Keratinocyte (primary cell): Measurements from ENCODE around the gene TRAF1. TPM values are rescaled to one million over a fixed set of nuclear protein-coding genes. Genes with fewer than 3 reads are reported as not detected.

Experiments used
- DNase-seq: peaks from one replicate; pipeline ENCODE4 v3.0.0-alpha.2; 2011; ENCODE audit warnings: low read depth, missing footprints, low spot score
- FAIRE-seq: peaks from 2 replicates; lab custom pipeline; 2011; peaks lifted over from hg19 to GRCh38; lab: Jason Lieb, UNC
- H2AFZ ChIP-seq: 2 replicates; pipeline ENCODE4 v1.6.0; 2012; ENCODE audit warnings: low read length, control low read depth, inconsistent platforms; ENCODE audit not compliant: control insufficient read depth
- H3K27ac ChIP-seq: 2 replicates; pipeline ENCODE4 v1.5.1; 2011; ENCODE audit warnings: low read length; ENCODE audit not compliant: control insufficient read depth, insufficient read depth
- H3K27me3 ChIP-seq: 3 replicates; pipeline ENCODE4 v1.6.0; 2011; ENCODE audit warnings: low read length; ENCODE audit not compliant: control insufficient read depth, insufficient read depth; ENCODE audit errors: extremely low read depth
- H3K36me3 ChIP-seq, 2 experiments: 2 replicates in 1 of 2; 3 replicates in 1 of 2; pipeline ENCODE4 v1.5.1; 2011; ENCODE audit warnings: low read length in 2 of 2, mild to moderate bottlenecking in 1 of 2; ENCODE audit not compliant: control insufficient read depth in 2 of 2, insufficient read depth in 2 of 2; ENCODE audit errors: extremely low read depth in 1 of 2
- H3K4me1 ChIP-seq: 3 replicates; pipeline ENCODE4 v1.5.1; 2011; ENCODE audit warnings: low read length; ENCODE audit not compliant: control insufficient read depth, insufficient read depth; ENCODE audit errors: extremely low read depth
- H3K4me2 ChIP-seq: 3 replicates; pipeline ENCODE4 v1.6.0; 2011; ENCODE audit warnings: low read depth, low read length; ENCODE audit not compliant: control insufficient read depth, insufficient read depth; ENCODE audit errors: extremely low read depth
- H3K4me3 ChIP-seq, 3 experiments: fragments of 200-600 bp in 1 of 3; sonication (generic) in 1 of 3; 2 replicates in 2 of 3; 3 replicates in 1 of 3; pipeline ENCODE4 v1.5.1; 2011 to 2016; ENCODE audit warnings: low read length in 3 of 3, mild to moderate bottlenecking in 3 of 3, control low read depth in 2 of 3, inconsistent platforms in 1 of 3, low read depth in 1 of 3, mixed read lengths in 1 of 3, mixed run types in 1 of 3, moderate library complexity in 1 of 3; ENCODE audit not compliant: control insufficient read depth in 2 of 3, insufficient read depth in 2 of 3; ENCODE audit errors: extremely low read depth in 1 of 3
- H3K79me2 ChIP-seq: 2 replicates; pipeline ENCODE4 v1.6.0; 2012; ENCODE audit warnings: low read length; ENCODE audit not compliant: control insufficient read depth, insufficient read depth
- H3K9ac ChIP-seq: 3 replicates; pipeline ENCODE4 v1.6.0; 2011; ENCODE audit warnings: low read length; ENCODE audit not compliant: control insufficient read depth, insufficient read depth; ENCODE audit errors: extremely low read depth
- H3K9me1 ChIP-seq: 3 replicates; pipeline ENCODE4 v1.6.0; 2011; ENCODE audit warnings: low read length; ENCODE audit not compliant: control insufficient read depth, insufficient read depth; ENCODE audit errors: extremely low read depth
- H3K9me3 ChIP-seq: 2 replicates; pipeline ENCODE4 v1.5.1; 2012; ENCODE audit warnings: low read depth, low read length; ENCODE audit not compliant: control insufficient read depth
- H4K20me1 ChIP-seq: 3 replicates; pipeline ENCODE4 v1.6.0; 2011; ENCODE audit warnings: low read length; ENCODE audit not compliant: control insufficient read depth, insufficient read depth; ENCODE audit errors: extremely low read depth
- EZH2 ChIP-seq: IDR thresholded peaks from one replicate; pipeline ENCODE4 v1.6.1; 2012; ENCODE audit warnings: inconsistent platforms, mild to moderate bottlenecking, low read length, moderate library complexity
- dilution Hi-C: fragments of 300-500 bp; cut with MboI; formaldehyde crosslinking; loops from one replicate; pipeline ENCODE4 v1.7.0; 2020; ENCODE audit warnings: low sequenced_read_pairs; ENCODE audit not compliant: extremely low pct_ligation_motif_present
- polyA plus RNA-seq, 5 experiments: library from polyadenylated mRNA; depleted of rRNA in 3 of 5; stranded (reverse) in 3 of 5; stranded (forward) in 1 of 5; unstranded in 1 of 5; fragments of >200 nt; gene quantifications; 1 replicate in 1 of 5; 2 replicates in 3 of 5; 3 replicates in 1 of 5; pipeline versions ENCODE4 v1.2.1 to v1.2.3, GENCODE V29; 2011 to 2012; ENCODE audit warnings: missing spikeins in 2 of 5, low read depth in 1 of 5, low replicate concordance in 1 of 5
- TF ChIP-seq, protein P1 (sequence below), 3 experiments: IDR thresholded peaks in 1 of 3; conservative IDR thresholded peaks in 1 of 3; optimal IDR thresholded peaks in 1 of 3; 2 replicates in 2 of 3; 3 replicates in 1 of 3; pipeline versions ENCODE3 to v1.5.1; 2011; ENCODE audit warnings: low read length in 3 of 3, mild to moderate bottlenecking in 3 of 3, moderate library complexity in 2 of 3, control low read depth in 1 of 3, inconsistent platforms in 1 of 3; ENCODE audit not compliant: insufficient read depth in 2 of 3; ENCODE audit errors: extremely low read depth in 1 of 3

The TRAF1 gene
- polyA plus RNA-seq, 1 donor (not counting 4 experiments of a cell fraction or from before 2014, with no cell fraction given), result 1.2 TPM

DNA sequence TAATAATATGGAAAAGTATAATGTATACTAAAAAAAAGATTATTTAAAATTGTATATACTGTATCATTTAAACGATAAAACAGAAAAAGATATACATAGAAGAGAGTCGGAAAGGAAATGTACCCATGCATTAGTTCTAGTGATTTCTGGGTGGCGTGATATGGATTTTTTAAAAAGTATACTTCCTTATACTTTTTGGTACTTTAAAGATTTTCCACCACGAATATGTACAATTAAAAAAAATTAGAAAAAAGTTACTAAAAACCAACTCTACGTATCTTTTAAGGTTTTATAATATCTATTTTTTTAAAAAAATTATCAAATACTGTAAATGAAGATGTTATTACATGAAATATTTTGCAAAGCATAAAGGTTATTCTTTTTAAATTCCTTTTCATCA lies 61.9 kb downstream of the TRAF1 start:
- Histone ChIP-seq H3K9ac (no peak overlapping the region), H3K36me3 (peaks cover 3 to 31% of the 10 kb centered on the region in 2 experiments), H2AFZ (no peak overlapping the region), H3K79me2 (no peaks in the 10 kb centered on the region), H3K9me1 (no peaks in the 10 kb centered on the region), H3K9me3 (no peaks in the 10 kb centered on the region), H3K27me3 (no peaks in the 10 kb centered on the region), H3K4me3 (no peak overlapping the region), H4K20me1 (no peaks in the 10 kb centered on the region), H3K27ac (no peak overlapping the region), H3K4me2 (no peak overlapping the region), H3K4me1 (peaks cover 10% of the 10 kb centered on the region)
- dilution Hi-C loops, result no loop called here
- FAIRE-seq (no peak), DNase-seq (no peak)
- no peak for TF ChIP-seq EZH2
- TF ChIP-seq, protein P1, sequence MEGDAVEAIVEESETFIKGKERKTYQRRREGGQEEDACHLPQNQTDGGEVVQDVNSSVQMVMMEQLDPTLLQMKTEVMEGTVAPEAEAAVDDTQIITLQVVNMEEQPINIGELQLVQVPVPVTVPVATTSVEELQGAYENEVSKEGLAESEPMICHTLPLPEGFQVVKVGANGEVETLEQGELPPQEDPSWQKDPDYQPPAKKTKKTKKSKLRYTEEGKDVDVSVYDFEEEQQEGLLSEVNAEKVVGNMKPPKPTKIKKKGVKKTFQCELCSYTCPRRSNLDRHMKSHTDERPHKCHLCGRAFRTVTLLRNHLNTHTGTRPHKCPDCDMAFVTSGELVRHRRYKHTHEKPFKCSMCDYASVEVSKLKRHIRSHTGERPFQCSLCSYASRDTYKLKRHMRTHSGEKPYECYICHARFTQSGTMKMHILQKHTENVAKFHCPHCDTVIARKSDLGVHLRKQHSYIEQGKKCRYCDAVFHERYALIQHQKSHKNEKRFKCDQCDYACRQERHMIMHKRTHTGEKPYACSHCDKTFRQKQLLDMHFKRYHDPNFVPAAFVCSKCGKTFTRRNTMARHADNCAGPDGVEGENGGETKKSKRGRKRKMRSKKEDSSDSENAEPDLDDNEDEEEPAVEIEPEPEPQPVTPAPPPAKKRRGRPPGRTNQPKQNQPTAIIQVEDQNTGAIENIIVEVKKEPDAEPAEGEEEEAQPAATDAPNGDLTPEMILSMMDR (optimal IDR thresholded peaks at IDR 0.05 in 1 of 3, IDR thresholded peaks at IDR 0.05 in 1 of 3, conservative IDR thresholded peaks at IDR 0.05 in 1 of 3; ENCODE audit: extremely low read depth in 1 of 3, insufficient read depth in 2 of 3, low read length in 3 of 3), result no peak

- DNase-seq (no peak), FAIRE-seq (no peak)
- no peak overlapping the region for H3K4me3 ChIP-seq
- peaks cover 3 to 34% of the 10 kb centered on the region in 2 experiments for H3K36me3 ChIP-seq
- no peak overlapping the region for H3K4me2 ChIP-seq
- H2AFZ ChIP-seq, result no peak overlapping the region
- H3K9ac ChIP-seq, result no peak overlapping the region
- no peak overlapping the region for H3K27ac ChIP-seq
- no peaks in the 10 kb centered on the region for H3K9me3 ChIP-seq
- TF ChIP-seq, protein P1 (optimal IDR thresholded peaks at IDR 0.05 in 1 of 3, IDR thresholded peaks at IDR 0.05 in 1 of 3, conservative IDR thresholded peaks at IDR 0.05 in 1 of 3; ENCODE audit: extremely low read depth in 1 of 3, insufficient read depth in 2 of 3, low read length in 3 of 3), result no peak
- no peak for TF ChIP-seq EZH2
- no peaks in the 10 kb centered on the region for H3K9me1 ChIP-seq
- H3K79me2 ChIP-seq, result no peaks in the 10 kb centered on the region
- peaks cover 5% of the 10 kb centered on the region for H3K4me1 ChIP-seq
- dilution Hi-C loops, result no loop called here
- H3K27me3 ChIP-seq, result no peaks in the 10 kb centered on the region
- no peaks in the 10 kb centered on the region for H4K20me1 ChIP-seq
These were observed 62.8 kb downstream of the TRAF1 start for GRCh38 chr9:120863833-120864232.
